SW480 (cell line): Measurements from ENCODE around the gene SYT1.
"Not testable (repeated sequence)": the region's sequence is repeated elsewhere in the genome, so short reads cannot be mapped to it uniquely, and the experiment has no call there.

Source experiments
- DNase-seq: peaks from one replicate; pipeline ENCODE4 v3.0.0-alpha.2; 2016; ENCODE audit warnings: low spot score

SYT1 gene

GRCh38 chr12:79143803-79144202, 279.2 kb downstream of the SYT1 start:
- no peak for DNase-seq

- no peak for DNase-seq
Measured at GRCh38 chr12:79151956-79152355, 287.4 kb downstream of the SYT1 start.

GRCh38 chr12:79155683-79156082, 291.1 kb downstream of the SYT1 start:
- no peak for DNase-seq

GRCh38 chr12:79156846-79157463, 292.4 kb downstream of the SYT1 start:
- no peak for DNase-seq

- no peak for DNase-seq
Measured at GRCh38 chr12:79161249-79161934, 296.8 kb downstream of the SYT1 start.

- no peak for DNase-seq
Measured at GRCh38 chr12:79162147-79162772, 297.7 kb downstream of the SYT1 start.

GRCh38 chr12:79162948-79163347, 298.4 kb downstream of the SYT1 start:
- no peak for DNase-seq

- DNase-seq = no peak
Measured at GRCh38 chr12:79164890-79165289, 300.3 kb downstream of the SYT1 start.

GRCh38 chr12:79168687-79169086, 304.1 kb downstream of the SYT1 start:
- no peak for DNase-seq

GRCh38 chr12:79174626-79175025, 310.1 kb downstream of the SYT1 start:
- DNase-seq = peak; percentile 38

- no peak for DNase-seq
Measured at GRCh38 chr12:79183003-79183402, 318.4 kb downstream of the SYT1 start.

GRCh38 chr12:79183926-79184325, 319.4 kb downstream of the SYT1 start:
- DNase-seq = no peak

GRCh38 chr12:79186506-79186905, 321.9 kb downstream of the SYT1 start:
- DNase-seq = no peak

GRCh38 chr12:79187032-79187431, 322.5 kb downstream of the SYT1 start:
- DNase-seq = no peak

- DNase-seq = no peak
Measured at GRCh38 chr12:79191391-79191790, 326.8 kb downstream of the SYT1 start.

- DNase-seq = peak; percentile 61
Measured at GRCh38 chr12:79194595-79194994, 330.0 kb downstream of the SYT1 start.

GRCh38 chr12:79199166-79199565, 334.6 kb downstream of the SYT1 start:
- no peak for DNase-seq

- DNase-seq = no peak
Measured at GRCh38 chr12:79200176-79200575, 335.6 kb downstream of the SYT1 start.

GRCh38 chr12:79203058-79203647, 338.6 kb downstream of the SYT1 start:
- no peak for DNase-seq

GRCh38 chr12:79206871-79207270, 342.3 kb downstream of the SYT1 start:
- DNase-seq = no peak

GRCh38 chr12:79210403-79210802, 345.8 kb downstream of the SYT1 start:
- not testable (repeated sequence) for DNase-seq

GRCh38 chr12:79217306-79217705, 352.7 kb downstream of the SYT1 start:
- peak; percentile 97 for DNase-seq

GRCh38 chr12:79223210-79223609, 358.6 kb downstream of the SYT1 start:
- DNase-seq = no peak
